ENCODE measurements around the gene OR2Z1.

- no peak for TF ChIP-seq CTCF (conservative IDR thresholded peaks at IDR 0.05; ENCODE audit: low read depth, low read length)
- TF ChIP-seq EZH2 (IDR thresholded peaks at IDR 0.05; ENCODE audit: borderline replicate concordance, low read depth, low read length, poor library complexity, severe bottlenecking) = no peak
Observed at GRCh38 chr19:8738377-8738776, 16.9 kb downstream of the OR2Z1 start.

Measured in A673 (cell line).